HepG2 (cell line): ENCODE results near the gene P4HB. TPM values are rescaled to one million over a fixed set of nuclear protein-coding genes. Genes with fewer than 3 reads are reported as not detected.

Experiments
- CAMTA2 ChIP-seq: sonication (generic); formaldehyde crosslinking; IDR thresholded peaks from 2 replicates; pipeline ENCODE4 v1.4.0; 2020; ENCODE audit warnings: mild to moderate bottlenecking, missing genetic modification reagents, borderline replicate concordance
- FOXP4 ChIP-seq: sonication (generic); formaldehyde crosslinking; IDR thresholded peaks from 2 replicates; pipeline ENCODE4 v1.4.0; 2020; ENCODE audit warnings: missing genetic modification reagents
- HES4 ChIP-seq: sonication (generic); formaldehyde crosslinking; IDR thresholded peaks from 2 replicates; pipeline ENCODE4 v1.9.0; 2021; ENCODE audit warnings: mild to moderate bottlenecking, missing genetic modification reagents, borderline replicate concordance
- HOXA7 ChIP-seq: sonication (generic); formaldehyde crosslinking; IDR thresholded peaks from 2 replicates; pipeline ENCODE4 v1.8.1; 2022; ENCODE audit warnings: mild to moderate bottlenecking, missing genetic modification reagents, moderate library complexity
- IKZF4 ChIP-seq: sonication (generic); formaldehyde crosslinking; IDR thresholded peaks from 2 replicates; pipeline ENCODE4 v1.5.1; 2020; ENCODE audit warnings: borderline replicate concordance, mild to moderate bottlenecking, low read depth, missing genetic modification reagents; ENCODE audit errors: not compliant biosample characterization
- JUN ChIP-seq: sonication (generic); formaldehyde crosslinking; IDR thresholded peaks from 2 replicates; pipeline ENCODE4 v1.4.0; 2020; ENCODE audit warnings: mild to moderate bottlenecking, missing genetic modification reagents
- KAT7 ChIP-seq: IDR thresholded peaks from 2 replicates; pipeline ENCODE4 v1.6.1; 2018; ENCODE audit warnings: borderline replicate concordance, missing compliant biosample characterization
- MEF2D ChIP-seq: sonication (generic); formaldehyde crosslinking; IDR thresholded peaks from 2 replicates; pipeline ENCODE4 v1.5.1; 2020; ENCODE audit warnings: mild to moderate bottlenecking, missing genetic modification reagents
- SCMH1 ChIP-seq: sonication (generic); formaldehyde crosslinking; IDR thresholded peaks from 2 replicates; pipeline ENCODE4 v1.9.0; 2021; ENCODE audit warnings: missing genetic modification reagents, mild to moderate bottlenecking, borderline replicate concordance
- SMARCC2 ChIP-seq: fragments of 450-650 bp; IDR thresholded peaks from 2 replicates; pipeline ENCODE4 v1.6.1; 2017; ENCODE audit warnings: antibody characterized with exemption, mild to moderate bottlenecking
- TBP ChIP-seq: sonication (generic); formaldehyde crosslinking; IDR thresholded peaks from 2 replicates; pipeline ENCODE4 v1.5.0; 2020; ENCODE audit warnings: missing genetic modification reagents
- TMF1 ChIP-seq: sonication (generic); formaldehyde crosslinking; IDR thresholded peaks from 2 replicates; pipeline ENCODE4 v1.8.1; 2022; ENCODE audit warnings: low read depth, missing genetic modification reagents
- ZBTB7B ChIP-seq: sonication (generic); formaldehyde crosslinking; IDR thresholded peaks from 2 replicates; pipeline ENCODE4 v1.4.0; 2020; ENCODE audit warnings: missing genetic modification reagents
- ZC3H4 ChIP-seq: sonication (generic); formaldehyde crosslinking; IDR thresholded peaks from 2 replicates; pipeline ENCODE4 v1.4.0; 2020; ENCODE audit warnings: missing genetic modification reagents, borderline replicate concordance
- ZFX ChIP-seq: sonication (generic); formaldehyde crosslinking; IDR thresholded peaks from 2 replicates; pipeline ENCODE4 v1.4.0; 2020; ENCODE audit warnings: mild to moderate bottlenecking, low read depth, missing genetic modification reagents, moderate library complexity
- ZNF225 ChIP-seq: sonication (generic); formaldehyde crosslinking; IDR thresholded peaks from 2 replicates; pipeline ENCODE4 v1.4.0; 2020; ENCODE audit warnings: mild to moderate bottlenecking, missing genetic modification reagents
- ZNF263 ChIP-seq: sonication (generic); formaldehyde crosslinking; IDR thresholded peaks from 2 replicates; pipeline ENCODE4 v1.4.0; 2020; ENCODE audit warnings: missing genetic modification reagents
- ZNF639 ChIP-seq: conservative IDR thresholded peaks from 2 replicates; pipeline ENCODE4 v1.6.1; 2018; ENCODE audit warnings: missing genetic modification reagents
- ZNF780A ChIP-seq: sonication (generic); formaldehyde crosslinking; IDR thresholded peaks from 2 replicates; pipeline ENCODE4 v1.8.0; 2022; ENCODE audit warnings: mild to moderate bottlenecking, missing genetic modification reagents, moderate library complexity
- ZXDC ChIP-seq: sonication (generic); formaldehyde crosslinking; IDR thresholded peaks from 2 replicates; pipeline ENCODE4 v1.5.0; 2020; ENCODE audit warnings: mild to moderate bottlenecking, missing genetic modification reagents
- ZZZ3 ChIP-seq: sonication (generic); formaldehyde crosslinking; IDR thresholded peaks from 2 replicates; pipeline ENCODE4 v1.4.0; 2020; ENCODE audit warnings: missing genetic modification reagents, mild to moderate bottlenecking, borderline replicate concordance
- polyA plus RNA-seq, 8 experiments: library from polyadenylated mRNA; depleted of rRNA in 3 of 8; stranded (reverse) in 7 of 8; unstranded in 1 of 8; fragments of >200 nt; fragmentation: Illumina TruSeq in 4 of 8; extraction: Trizol in 4 of 8; gene quantifications; 2 replicates each; pipeline versions ENCODE4 v1.2.1 to v1.2.3, GENCODE V29; 2011 to 2016; ENCODE audit warnings: low read depth in 4 of 8, missing spikeins in 1 of 8, mixed read lengths in 1 of 8; ENCODE audit not compliant: insufficient read depth in 1 of 8
- total RNA-seq, 5 experiments: library from RNA; depleted of rRNA; stranded (reverse); fragments of >200 nt; fragmentation: Illumina TruSeq; extraction: Trizol; gene quantifications; 2 replicates each; pipeline ENCODE4 v1.2.3, GENCODE V29; 2016; ENCODE audit warnings: low read depth in 1 of 5
- TF ChIP-seq, protein P1 (sequence below): sonication (generic); formaldehyde crosslinking; IDR thresholded peaks from 2 replicates; pipeline ENCODE4 v1.4.0; 2020; ENCODE audit warnings: mild to moderate bottlenecking, low read depth, missing genetic modification reagents

P4HB gene
- total and polyA plus RNA-seq, 2 of the 13 experiments (the other 11 are each of a cell fraction or from before 2014, with no cell fraction given): 185 to 782 TPM

DNA sequence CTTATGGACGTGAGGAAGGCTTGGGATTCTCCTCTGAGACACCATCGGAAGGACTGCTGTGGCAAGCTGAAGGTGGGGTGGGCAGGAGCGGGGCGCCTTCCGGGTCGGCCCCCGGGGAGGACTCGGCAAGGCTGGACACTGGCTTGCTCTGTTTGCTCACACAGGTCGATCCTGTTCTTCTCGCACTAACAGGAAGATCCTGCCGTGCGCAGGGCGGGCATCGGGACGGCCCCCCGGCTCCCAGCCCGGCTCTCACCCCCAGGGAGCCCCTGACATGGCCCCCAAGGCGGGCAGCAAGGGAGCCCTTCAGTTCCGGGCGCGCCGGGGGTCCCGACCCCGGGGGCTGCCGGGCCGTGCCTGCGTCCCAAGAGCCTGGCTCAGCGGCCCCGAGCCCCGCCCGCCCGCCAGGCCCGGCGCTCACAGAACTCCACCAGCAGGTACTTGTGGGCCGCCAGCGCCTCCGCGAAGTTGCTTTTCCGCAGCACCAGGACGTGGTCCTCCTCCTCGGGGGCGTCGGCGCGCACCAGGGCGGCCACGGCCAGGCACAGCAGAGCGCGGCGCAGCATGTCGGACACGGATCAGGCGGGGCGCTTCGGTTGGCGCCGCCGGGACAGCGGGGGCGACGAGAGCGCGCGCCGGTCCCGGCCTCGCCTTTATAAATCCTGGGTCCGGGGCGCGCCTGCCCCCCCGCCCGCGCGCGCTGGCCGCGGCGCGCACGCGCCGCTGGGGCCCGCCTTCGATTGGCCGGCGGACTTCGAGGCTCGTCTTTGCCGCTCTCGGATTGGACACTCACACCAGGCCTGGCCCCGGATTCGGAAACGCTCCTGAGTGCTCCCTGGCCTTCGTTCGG lies at the start of gene P4HB (continued):
- TF ChIP-seq ZXDC: 0 out of 2 replicates have a peak, but pooled peaks have one; percentile 60
- peak; percentile 93 for TF ChIP-seq HES4 (CRISPR knock-in tag)
- TF ChIP-seq, protein P1, sequence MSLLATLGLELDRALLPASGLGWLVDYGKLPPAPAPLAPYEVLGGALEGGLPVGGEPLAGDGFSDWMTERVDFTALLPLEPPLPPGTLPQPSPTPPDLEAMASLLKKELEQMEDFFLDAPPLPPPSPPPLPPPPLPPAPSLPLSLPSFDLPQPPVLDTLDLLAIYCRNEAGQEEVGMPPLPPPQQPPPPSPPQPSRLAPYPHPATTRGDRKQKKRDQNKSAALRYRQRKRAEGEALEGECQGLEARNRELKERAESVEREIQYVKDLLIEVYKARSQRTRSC (CRISPR knock-in tag): peak; percentile 78; the same call in 1 of the 2 replicates
- TF ChIP-seq ZNF639 (CRISPR knock-in tag): no peak
- no peak for TF ChIP-seq HOXA7 (CRISPR knock-in tag)
- no peak for TF ChIP-seq MEF2D
- no peak for TF ChIP-seq SCMH1
- 0 out of 2 replicates have a peak, but pooled peaks have one; percentile 71 for TF ChIP-seq TBP
- no peak for TF ChIP-seq ZC3H4
- no peak for TF ChIP-seq CAMTA2 (CRISPR knock-in tag)
- TF ChIP-seq JUN (CRISPR knock-in tag): no peak
- TF ChIP-seq ZNF780A (CRISPR knock-in tag): no peak
- no peak for TF ChIP-seq ZZZ3 (CRISPR knock-in tag)
- no peak for TF ChIP-seq SMARCC2
- TF ChIP-seq IKZF4 (CRISPR knock-in tag): peak; percentile 86
- peak; percentile 78 for TF ChIP-seq ZFX (CRISPR knock-in tag)
- TF ChIP-seq ZNF225 (CRISPR knock-in tag): no peak
- TF ChIP-seq ZNF263 (CRISPR knock-in tag): 0 out of 2 replicates have a peak, but pooled peaks have one; percentile 99
- TF ChIP-seq TMF1 (CRISPR knock-in tag): peak; percentile 90
- TF ChIP-seq ZBTB7B (CRISPR knock-in tag): 0 out of 2 replicates have a peak, but pooled peaks have one; percentile 28
- no peak for TF ChIP-seq FOXP4 (CRISPR knock-in tag)
- TF ChIP-seq KAT7: peak; percentile 44; the same call in 1 of the 2 replicates
